HG03039 (cell line): ENCODE data around the gene CFAP410.
"Not testable (repeated sequence)": the region's sequence is repeated elsewhere in the genome, so short reads cannot be mapped to it uniquely, and the experiment has no call there.

ENCODE experiments used
- ATAC-seq: cut with Tn5 transposase; IDR thresholded peaks from one replicate; pipeline ENCODE4 v1.9.1; 2021; ENCODE audit warnings: mild to moderate bottlenecking, moderate library complexity; ENCODE audit not compliant: unreplicated experiment

Gene CFAP410

GRCh38 chr21:44288251-44289110 is 50.7 kb downstream of the CFAP410 start:
- ATAC-seq = no peak

GRCh38 chr21:44286716-44287632 is 52.2 kb downstream of the CFAP410 start:
- ATAC-seq = no peak

- no peak for ATAC-seq
Observed at GRCh38 chr21:44286086-44286715, 53.0 kb downstream of the CFAP410 start.

GRCh38 chr21:44285138-44285992 is 53.8 kb downstream of the CFAP410 start, which contains the start of gene AIRE:
Gene AIRE, plus strand, starts transcription at chr21:44285876. Its CDS starts 131 bp downstream, at chr21:44286007.
- no peak for ATAC-seq

GRCh38 chr21:44283948-44284347 is 55.2 kb downstream of the CFAP410 start:
- no peak for ATAC-seq

- not testable (repeated sequence) for ATAC-seq
Observed at GRCh38 chr21:44283211-44283785, 55.9 kb downstream of the CFAP410 start.

GRCh38 chr21:44282370-44282769 is 56.8 kb downstream of the CFAP410 start:
- no peak for ATAC-seq

GRCh38 chr21:44281801-44282200 is 57.4 kb downstream of the CFAP410 start:
- no peak for ATAC-seq

- no peak for ATAC-seq
Observed at GRCh38 chr21:44279354-44280260, 59.6 kb downstream of the CFAP410 start.
